Pons (tissue), 1 donor: ENCODE measurements around the gene MYLK4.
A peak's percentile ranks its signal among the peaks of the same experiment; 100 is the strongest.

Experiments
- DNase-seq: peaks from one replicate; pipeline ENCODE4 v3.0.0-alpha.2; 2016; ENCODE audit warnings: low spot score

The MYLK4 gene

DNA sequence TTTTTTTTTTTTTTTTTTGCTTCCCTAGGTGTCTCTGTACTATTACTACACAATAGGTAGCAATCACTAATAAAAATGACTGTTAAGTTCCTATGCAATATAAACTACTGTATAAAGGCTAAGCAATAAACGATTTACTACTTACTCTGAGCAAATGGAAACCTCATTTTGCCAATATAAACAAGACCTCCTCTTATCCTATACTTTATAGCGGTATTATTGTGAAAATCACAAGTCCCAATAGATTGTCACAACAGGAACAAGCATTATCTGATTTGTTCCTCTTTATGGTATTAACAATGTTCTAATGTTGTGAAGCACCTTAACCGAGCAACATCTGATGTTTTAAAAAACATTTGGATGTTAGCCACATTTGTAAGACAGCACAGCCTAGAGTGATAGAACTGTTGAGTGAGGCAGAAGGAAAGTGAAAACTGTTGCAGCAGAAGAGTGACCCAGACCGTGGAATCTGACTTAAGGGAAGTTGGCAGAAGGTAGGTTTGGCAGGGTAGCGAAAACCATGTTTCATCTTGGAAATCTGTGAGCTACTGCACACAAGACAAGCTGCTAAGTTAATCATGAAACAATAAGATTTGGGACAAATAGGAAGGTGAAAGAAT lies 94.2 kb downstream of the MYLK4 start:
- no peak for DNase-seq

DNA sequence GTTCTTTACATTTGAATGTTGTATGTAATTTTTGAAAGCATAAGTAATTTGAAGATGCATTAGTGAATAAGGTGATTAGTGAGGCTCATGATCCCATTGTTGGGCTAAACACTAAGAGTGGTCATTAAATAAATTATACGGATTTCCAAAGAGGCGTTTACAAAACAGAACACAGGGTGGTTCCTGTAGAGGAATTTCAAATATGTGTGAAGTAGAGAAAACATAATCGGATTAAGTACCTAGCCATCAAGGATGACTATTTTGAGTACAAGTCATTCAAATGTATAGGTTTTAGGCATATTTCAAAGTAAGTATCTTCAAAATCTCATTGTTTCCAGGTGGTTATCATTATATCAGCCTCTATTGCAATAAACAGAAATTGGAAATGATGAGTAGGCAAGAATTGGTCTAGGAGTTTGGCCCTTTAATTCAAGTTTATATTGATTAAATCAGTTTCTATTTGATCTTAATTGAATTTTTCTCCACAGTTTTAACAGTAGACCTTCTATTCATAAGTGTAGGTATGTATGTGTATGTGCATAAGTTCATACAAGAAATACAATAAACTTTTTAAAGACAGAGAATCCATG lies 94.8 kb downstream of the MYLK4 start:
- DNase-seq = no peak

DNA sequence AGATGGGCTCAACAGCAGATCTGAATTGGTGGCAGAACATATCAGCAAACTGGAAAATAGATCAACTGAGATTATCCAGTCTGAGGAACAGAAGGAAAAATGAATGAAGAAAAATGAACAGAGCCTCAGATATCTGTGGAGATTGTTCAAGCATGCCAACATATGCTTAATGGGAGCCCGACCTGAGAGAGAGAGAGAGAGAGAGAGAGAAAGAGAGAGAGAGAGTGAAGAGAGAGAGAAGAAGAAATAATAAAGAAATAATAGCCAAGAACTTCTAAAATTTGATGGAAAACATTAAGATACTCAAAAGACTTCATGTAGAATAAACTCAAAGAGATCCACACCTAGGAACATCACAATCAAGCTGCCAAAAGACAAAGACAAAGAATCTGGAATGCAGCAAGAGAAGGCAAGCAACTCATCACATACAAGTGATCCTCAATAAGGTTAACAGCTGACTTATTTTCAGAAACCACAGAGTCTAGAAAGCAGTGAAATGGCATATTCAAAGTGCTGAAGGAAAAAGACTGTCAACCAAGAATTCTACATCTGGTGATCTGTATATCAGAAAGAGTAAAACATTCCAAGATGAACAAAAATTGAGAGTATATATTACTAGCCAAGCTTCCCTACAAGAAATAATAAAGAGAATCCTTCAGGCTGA lies 97.2 kb downstream of the MYLK4 start:
- no peak for DNase-seq

DNA sequence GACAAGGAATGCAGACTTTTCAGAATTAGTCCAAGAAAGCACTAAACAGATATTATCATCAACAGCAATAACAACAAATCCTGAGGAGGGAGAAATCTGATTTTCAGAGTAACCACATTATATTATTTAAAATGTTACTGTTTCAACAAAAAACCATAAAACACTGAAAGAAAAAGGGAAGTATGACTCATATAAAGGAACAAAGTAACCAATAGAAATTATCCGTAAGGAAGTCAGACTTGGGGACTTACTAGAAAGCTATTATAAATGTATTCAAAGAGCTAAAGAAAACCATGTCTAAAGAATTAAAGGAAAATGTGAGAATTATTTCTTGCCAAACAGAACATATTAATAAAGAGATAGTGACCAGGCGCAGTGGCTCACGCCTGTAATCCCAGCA lies 98.1 kb downstream of the MYLK4 start:
- DNase-seq = no peak

DNA sequence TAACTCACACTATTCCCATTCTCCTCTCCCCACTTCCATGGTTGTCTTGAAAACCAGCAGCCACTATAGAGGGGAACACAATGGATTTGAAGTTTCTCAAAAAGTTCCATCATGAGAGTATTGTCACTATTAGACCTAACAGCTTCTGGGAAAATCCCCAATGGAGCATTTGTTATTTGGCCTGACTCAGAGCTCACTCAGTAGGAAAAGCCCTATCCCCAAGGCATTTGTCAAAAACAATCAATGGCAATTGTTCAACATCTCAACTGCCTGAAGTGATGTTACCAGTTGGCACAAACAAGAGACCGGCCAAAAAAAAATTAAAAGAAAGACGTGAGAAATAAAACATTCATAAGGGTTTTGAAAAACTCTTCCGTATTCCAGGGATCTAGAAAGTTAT lies 98.8 kb downstream of the MYLK4 start:
- no peak for DNase-seq

DNA sequence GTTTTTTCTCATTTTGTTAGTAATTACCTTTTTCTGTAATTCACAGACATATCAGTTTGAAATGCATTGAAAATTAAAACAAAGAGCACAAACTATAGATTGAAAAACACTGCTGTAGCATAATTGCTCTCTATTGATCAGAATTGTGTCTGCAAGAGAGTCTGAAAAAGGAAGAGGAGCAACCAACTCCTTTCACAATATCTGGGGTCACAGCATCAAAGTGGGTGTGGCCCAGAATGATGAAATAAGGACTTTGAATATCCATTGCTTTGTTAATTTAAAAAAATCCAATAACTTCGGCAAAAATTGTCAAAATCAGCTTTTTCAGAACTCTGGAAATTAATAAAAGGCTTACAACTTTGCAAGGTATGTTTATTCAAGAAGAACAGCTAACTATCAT lies 99.2 kb downstream of the MYLK4 start:
- DNase-seq = no peak

DNA sequence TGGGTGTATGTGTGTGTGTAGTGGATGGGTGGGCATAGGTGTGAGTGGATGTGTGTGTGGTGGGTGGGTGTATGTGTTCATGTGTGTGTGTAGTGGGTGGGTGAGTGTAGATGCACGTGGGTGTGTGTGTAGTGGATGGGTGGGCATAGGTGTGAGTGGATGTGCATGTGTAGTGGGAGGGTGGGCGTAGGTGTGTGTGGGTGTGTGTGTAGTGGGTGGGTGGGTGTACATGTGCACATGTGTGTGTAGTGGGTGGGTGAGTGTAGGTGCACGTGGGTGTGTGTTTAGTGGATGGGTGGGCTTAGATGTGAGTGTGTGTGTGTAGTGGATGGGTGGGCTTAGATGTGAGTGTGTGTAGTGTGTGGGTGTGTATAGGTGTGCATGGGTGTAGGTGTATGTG lies 104.4 kb downstream of the MYLK4 start:
- DNase-seq = no peak

DNA sequence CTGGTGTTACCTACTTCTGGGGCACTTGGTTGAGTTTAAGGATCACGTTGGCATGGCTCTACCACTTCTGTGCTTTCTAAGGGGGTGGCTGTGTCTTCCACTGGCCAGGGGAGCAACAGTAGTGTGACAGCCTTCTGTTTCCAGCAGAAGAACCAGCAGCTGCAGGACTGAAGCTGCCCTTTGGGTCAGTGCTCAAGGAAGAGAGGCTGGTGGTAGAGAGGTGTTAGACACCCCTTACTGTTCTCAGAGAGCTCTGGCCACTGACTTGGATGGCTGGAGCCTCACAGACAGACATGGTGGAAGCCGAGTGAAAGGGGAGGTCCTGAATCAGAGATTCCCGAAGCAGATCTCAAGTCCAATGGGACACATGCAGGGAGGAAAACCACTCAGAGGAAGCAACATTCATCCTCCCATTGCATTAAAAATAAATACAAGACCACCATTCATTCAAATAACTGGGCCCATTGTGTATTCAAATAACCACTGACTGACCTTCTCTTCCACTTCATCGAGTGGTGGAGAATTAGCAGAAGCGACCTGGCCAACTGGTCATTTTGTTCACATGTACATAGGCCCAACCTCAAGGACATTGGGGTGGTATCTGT lies 106.7 kb downstream of the MYLK4 start:
- no peak for DNase-seq

DNA sequence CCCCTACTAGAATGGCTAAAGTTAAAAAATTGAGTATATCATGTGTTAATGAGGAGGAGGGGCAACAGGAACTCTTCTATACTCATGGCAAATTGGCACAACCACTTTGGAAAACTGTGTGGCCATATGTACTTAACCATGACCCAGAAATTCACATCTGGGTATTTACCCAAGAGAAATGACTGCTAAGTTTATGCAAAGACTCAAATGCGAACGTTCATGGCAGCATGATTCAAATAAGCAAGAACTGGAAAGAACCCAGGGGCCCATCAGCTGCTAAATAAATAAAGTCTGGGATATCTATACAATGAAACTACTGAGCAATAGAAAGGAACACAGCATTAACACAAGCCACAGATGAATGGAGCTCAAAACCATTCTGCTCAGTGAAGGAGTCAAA lies 107.6 kb downstream of the MYLK4 start:
- DNase-seq = no peak

DNA sequence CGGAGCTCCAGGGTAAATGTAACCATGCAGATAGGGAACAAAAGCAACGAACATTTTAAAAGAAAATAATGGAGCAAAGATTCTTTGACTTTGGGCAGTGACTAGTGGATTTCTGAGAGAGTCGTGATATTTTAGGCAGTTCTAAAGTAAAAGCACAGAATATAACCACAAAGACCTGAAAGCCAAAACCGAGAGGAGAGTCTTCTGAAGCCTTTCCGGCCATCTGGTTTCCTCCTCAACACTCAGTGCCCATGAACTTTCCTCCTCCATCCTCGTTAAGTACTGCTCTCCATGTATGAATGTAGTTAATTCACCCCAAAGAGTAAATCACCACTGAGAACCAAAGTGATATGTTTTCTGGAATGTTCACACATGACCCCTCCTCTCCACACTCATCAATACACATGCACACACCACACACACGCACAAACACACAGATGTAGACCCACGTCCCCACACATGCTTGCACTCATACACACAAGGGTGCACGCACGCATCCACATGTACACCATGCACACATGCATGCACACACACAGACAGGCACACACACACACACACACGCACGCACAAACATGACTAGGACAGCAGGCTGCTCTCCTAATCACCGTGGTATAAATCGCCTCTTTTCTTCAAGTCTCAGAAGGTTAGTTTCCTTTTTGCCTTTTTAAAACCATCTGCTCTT lies 109.5 kb downstream of the MYLK4 start:
- DNase-seq = no peak

DNA sequence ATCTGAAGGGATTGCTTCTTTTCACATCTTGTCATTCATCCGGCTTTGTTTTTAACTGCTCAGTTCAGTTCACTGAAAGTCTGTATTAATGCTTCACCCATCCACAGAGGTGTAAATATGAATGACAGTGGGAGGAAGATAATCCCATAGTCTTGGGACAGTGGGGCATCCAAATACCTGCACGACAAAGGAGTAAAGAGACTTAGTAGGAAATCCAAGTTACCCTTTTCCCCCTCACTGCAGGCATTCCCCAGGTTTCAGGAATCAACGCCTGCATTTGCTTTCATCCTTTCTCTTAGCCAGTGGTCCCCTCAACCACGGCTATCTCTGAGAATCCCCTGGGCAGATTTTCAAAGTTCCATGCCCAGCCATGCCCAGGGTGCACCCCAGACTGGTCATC lies 110.2 kb downstream of the MYLK4 start:
- no peak for DNase-seq

DNA sequence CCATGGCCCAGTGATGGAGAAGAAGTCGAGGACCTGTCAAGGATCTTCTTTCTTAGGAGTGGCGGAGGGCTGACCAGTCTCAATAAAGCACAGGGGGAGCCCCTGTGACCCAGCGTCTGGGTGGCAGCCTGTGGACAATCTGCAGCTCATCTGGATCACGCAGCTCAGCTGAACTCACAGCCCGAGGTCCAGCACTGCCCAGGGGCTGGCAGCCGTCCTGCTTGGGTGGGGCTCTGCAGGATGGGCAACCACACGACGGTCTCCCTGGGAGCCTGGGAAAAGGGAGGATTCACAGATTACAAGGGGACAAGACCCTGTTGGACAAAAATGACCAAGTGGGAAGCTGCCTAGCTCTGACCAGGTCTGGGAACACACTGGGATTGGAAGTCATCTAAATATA lies 110.8 kb downstream of the MYLK4 start:
- DNase-seq = no peak

DNA sequence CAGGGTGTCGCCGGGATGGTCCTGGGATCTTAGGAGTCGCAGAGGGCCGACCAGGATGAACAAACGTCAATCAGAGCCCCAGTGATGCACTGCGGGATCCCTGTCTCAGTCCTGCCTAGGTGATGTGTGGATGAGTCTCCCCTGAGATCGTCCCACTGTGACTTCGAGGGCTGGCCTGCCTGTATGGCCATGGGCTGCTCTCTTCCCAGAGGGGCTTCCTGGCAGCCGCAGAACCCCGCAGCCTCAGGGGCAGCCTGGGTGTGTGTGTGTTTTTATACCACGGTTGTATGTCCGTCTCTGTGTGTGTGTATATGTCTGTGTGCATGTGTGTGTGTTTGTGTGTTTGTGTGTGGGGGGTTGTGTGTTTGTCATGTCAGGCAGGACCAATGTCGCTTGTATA lies 111.6 kb downstream of the MYLK4 start:
- DNase-seq = no peak

DNA sequence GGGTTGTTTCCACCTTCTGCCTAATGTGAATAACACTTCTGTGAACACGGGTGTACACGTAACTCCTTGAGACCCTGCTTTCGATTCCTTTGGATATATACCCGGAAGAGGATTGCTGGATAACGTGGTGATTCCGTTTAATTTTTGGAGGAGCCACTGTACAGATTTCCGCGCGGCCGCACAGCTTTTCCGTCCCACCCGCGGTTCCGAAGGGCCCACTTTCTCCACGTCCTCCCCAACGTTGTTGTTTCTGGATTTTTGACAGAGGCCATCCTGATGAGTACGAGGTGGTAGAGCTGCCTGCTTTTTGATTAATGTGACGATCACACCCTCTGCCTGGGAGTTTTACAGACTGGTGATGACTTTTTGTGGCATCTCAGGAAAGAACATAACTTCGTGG lies 114.0 kb downstream of the MYLK4 start:
- no peak for DNase-seq

DNA sequence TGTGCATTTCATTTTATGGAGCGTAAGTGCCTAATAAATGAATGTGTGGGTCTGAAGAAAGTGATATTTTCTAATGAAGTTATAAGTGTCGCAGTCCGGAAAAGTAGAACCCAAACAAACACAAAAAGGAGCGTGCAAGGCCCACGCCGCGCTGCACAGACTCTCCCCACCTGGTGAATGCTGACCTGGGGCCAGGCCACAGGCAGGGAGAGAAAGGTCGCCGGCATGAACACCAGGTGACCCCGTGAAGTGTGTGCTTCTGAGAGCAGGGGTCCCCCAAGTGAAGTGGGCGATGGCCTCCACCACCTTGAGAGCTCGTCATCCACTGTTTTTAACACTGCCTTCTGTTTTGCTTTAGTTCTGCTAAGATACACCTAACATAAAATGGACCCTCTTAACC lies 114.8 kb downstream of the MYLK4 start:
- DNase-seq = no peak

DNA sequence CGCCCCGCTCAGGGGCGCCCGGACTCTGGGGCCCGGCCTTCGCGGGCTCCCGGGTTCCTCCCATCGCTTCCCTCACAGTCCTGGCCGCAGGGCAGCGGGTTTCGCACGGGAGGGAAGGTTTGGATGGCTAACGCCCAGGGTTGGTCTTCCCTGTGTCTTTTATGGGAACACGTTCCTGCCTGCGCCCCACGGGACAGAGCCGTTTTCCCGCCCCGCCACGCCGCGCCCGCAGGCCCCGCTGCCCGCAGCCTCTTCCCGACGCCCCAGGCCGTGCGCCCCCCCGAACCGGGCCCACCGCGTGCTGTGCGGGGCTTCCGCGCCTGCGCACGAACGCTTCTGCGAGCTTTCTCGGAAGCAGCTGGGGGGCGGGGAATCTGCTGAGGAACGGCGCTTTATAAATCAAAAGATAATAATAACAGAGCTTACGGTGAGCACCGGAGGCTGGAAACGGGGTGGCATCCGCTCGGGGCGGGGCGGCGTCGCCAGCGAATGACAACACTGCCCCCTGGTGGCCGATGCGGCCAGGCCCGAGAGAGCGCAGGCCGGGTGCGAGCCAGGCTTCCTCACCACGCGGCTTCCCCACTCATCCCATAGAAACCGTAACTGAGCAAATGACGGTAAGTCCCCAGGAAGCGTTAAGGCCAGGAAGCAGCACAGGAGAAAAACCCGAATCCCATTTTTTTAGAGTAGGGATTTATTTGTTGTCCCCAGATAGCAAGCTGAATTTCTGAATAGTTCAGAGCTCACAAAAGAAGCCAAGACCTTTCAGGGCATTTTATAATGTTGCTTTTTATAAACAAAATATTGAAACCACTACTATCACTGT lies 116.4 kb downstream of the MYLK4 start:
- peak; percentile 53 for DNase-seq

DNA sequence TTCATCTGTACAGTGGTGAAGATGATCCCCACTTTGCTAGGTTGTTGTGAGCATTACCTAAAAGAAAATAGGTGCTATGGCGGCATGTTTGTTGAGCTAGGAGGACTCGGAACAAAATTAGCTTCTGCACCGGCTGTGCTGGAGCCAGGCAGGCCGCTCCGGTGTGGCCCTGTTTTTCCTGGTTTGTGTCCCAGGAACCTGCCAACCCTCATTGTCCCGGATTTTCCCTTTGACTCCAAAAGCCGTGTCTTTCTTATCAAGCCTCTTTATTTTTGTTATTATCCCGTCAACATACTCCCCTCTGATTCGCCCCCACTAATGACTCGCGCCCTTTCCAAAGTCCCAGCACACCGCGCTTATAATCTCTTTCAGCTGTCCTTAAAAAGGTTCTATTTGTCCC lies 117.0 kb downstream of the MYLK4 start:
- no peak for DNase-seq

DNA sequence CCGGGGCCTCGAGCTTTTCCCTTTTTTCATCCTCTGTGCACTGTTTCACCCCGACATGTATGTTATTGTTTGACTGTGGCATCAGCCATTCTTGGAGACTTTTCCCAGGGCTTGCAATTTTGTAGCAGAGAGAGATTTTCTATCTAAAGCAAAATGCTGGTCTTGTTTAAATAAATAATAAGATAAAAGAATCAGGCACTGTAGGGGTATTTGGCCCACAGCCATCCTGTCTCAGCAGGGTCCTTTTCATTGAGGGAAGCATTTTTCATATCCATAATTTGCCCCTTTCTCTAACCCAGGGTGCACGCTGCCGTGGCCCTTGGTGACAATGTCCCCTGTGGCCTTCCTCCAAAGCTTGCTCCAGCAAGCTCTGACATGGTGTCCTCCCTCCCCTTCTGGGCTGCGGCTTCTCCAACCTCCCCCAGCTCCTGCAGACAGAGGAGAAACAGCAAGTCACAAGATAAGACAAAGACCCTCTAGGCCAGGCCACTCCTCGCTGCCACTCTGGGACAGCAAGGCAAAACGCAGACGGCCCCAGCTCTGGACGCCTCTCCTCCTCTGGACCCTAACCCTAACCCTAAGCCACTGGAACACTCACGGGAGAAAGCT lies 117.6 kb downstream of the MYLK4 start:
- no peak for DNase-seq

DNA sequence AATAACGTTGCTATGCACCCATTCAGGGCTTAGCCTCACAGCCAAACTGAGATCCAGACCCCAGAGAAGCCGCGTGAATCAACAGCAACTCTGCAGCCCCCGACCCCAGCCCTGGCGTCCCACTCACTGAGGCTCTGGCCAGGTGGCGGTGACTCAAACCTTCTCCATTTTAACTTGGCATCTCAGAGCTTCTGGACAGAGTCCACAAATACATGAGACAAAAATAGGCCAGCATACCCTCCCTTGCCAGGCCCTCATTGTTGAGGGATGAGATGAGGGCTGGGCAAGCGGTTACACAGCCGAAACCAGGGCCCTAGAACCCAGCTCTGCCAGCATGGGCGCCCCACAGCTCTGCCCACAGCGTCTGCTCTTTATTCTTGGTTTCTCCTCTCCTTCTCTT lies 118.4 kb downstream of the MYLK4 start:
- peak; percentile 28 for DNase-seq

DNA sequence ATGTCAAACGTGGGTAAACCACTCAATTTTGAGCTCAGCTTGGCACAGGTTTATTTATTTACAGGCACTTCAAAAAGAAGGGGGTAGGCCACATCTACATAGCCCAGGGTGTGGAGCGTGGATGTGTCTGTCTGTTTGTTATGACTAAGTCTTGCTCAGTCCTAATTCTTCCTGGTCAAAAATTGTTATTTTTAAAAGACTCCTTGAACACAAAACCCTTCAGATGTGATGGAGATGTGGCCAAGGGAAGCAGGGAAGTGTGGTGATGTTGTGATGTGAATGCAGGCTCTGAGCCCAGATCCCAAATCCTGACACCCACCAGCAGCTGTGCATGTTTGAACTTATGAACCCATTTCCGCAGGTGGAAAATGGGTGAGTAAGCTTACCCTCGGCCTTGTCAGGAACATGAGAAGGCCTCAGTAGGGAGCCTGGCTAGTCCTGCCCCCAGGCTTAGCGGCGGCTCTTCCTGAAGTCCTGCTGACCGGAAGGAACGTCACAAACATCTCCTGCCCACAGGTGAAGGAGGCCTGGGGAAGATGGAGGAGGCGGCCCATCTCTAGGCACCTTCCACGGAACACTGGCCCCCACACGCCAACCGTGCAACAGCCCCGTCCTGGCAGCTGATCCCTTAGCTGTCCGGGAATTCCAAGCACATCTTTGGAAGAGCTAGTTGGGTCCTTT lies 119.7 kb downstream of the MYLK4 start:
- DNase-seq = no peak

DNA sequence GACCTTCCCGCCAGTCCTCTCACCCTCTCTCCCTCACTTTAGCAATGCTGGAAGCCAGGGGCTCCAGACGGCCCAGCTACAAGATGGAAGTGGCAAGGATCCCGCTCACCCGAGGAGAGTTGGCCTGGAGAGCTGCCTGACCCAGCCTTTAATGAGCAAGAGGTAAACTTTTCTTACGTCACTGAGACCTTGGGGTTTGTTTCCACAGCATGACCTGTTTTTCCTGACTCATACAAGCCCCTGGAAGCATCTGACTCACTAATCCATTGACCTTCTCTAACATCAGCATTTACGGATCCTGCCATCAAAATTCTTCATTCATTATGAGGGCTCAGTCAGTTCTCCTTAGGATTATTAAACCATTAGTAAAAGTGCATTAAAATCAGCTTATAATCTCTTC lies 120.4 kb downstream of the MYLK4 start:
- peak; percentile 25 for DNase-seq
